ENCODE results near the gene MICAL3.
"Not testable (repeated sequence)": the region's sequence is repeated elsewhere in the genome, so short reads cannot be mapped to it uniquely, and the experiment has no call there.

The MICAL3 gene

DNA sequence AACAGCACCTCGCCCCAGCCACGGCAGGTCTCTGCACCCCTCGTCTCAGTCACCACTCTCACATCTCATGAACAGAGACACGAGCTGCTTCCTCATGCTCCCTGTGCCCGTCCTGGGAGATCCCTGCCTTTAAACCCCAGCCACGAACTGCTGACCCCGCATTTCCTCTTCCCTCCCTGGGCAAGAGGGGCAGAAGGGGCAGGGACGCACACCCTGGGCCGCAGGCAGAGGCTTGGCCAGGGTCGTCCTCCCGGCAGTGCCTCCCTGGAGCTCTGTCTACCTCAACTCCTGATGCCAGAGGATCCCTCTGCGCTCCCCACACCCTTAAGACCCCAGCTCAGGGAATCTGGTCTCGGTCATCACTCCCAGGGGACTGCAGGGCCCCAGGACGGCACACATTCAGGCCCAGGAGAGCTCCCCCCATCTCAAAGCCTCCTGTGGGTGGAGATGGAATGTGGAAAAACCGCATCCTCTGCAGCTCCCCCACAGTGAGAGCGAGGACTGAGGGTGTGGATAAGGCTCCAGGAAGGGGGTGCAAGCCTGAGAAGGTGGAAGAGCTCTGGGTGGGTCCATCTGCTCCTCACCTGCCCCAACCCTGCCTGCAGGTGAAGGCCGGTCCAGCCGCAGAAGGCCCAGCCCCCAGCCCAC, 251.3 kb downstream of the MICAL3 start:
- no peak for FAIRE-seq

DNA sequence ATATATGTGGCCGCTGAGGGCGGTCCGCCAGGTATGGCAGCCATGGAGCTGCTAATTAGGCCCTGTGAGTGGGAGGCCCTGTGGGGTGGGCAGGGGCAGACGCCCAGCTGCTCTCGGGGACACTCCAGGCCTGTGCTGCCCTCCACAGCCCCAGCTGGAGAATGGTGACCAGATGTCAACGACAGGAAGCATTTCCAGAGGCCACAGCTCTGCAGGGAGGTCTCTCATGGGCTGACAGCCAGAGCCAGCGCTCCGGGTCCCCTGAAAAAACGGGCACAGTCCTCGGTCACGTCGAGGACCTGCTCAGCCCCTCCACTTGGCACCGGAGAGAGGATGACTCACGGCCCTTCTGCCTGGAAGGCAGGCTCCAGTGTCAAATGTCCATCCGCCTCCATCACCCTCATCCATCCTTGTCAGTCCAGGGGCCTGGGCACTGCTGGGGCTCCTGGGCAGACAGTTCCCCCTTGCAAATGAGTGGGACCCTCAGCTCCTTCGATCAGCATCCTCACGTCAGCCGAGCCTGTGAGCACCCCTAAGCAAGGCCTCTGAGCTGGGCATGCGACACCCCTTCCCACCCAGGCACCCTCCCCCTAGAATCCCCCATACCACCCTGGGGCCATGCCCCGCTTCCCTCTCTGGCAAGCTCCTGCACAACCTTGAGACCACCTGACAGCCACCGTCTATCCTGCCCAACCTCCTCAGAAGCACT, 252.0 kb downstream of the MICAL3 start:
- FAIRE-seq, result no peak

DNA sequence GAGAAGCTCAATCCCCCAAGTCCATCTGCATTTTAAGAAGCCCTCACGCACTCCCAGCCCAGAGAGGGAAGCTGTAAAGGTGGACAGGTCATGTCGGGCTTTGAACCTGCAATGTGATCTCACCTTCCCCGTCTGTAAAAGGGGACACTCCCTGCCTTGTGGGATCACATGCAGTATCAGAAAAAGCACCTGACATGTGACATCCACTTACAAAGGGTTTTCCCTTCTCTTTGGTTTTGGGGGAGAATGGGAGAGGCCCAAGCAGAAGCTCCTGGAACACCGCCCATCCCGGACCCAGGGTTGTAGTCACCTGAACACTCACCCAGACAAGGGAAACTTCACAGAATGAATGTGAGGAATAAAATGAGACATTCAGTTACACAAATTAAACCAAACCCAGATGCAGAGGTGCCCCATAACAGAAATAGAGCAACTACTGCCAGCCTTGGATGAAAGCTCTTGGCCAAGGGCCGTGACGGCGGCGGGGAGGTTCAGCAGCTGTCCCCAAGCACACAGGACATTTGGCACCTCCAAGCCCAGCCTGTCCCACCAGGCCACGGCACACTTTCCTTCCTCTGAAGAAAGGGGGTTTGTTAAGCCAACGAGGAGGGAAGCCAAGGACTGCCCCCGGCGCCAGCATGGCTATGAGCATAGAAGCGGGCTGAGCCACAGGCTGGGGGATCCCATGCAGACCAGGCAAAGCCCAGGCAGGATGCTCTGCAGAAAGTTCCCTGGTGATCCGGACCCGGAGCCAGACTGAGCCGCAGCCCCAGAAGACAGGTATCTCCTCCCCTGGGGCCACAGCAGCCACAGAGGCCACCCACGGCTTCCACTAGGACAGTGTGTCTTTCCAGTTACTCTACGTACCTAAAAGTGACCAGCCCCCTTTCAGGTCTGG, 253.9 kb downstream of the MICAL3 start:
- FAIRE-seq, result no peak

DNA sequence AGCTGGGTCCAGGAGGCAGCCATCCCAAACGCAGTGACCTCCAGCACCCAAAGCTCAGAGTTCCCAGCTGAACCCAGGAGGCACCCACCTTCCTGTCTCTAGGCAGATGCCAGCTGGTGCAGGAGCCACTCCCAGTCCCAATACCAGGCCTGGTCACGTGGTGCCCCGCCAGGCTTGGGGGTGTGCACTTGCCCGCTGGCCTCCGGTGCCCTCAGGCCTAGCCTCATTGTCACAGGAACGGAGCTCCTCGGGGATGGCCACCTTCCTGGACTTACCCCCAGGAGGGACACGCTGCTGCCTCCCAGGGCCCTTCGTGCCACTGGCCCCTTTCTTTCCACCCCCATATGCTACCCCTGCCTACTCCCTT, 254.7 kb downstream of the MICAL3 start:
- no peak for FAIRE-seq

DNA sequence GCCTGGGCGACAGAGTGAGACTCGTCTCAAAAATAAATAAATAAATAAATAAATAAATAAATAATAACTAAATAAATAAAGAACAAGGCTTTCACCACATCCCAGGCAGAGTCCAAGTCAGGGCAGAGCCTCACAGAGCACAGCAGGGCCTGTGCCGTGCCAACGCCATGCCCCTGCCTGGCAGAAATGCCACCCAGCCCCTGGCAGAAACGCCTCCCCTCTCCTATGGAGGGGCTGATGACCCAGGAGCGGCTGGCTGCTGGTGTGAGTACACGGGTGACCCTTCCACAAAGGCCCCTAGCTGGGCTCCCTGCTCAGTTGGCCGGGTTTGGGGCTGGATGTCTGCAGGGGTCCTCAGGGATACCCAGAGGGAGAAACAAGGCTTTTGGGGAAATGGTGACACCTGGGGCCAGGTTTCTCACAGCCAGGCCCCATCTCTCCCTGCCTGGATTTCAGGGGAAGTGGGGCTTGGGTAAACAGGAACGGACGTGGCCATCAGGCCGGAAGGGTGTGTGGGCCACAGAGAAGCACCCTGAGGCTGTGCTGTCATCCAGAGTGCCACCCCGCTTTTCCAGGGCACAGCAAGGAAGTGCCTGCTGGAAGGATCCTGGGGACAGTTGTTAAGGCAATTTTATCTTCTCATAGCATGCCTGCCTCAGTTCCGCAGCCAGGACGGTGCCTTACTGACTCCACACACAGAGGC, 255.2 kb downstream of the MICAL3 start:
- no peak for FAIRE-seq

DNA sequence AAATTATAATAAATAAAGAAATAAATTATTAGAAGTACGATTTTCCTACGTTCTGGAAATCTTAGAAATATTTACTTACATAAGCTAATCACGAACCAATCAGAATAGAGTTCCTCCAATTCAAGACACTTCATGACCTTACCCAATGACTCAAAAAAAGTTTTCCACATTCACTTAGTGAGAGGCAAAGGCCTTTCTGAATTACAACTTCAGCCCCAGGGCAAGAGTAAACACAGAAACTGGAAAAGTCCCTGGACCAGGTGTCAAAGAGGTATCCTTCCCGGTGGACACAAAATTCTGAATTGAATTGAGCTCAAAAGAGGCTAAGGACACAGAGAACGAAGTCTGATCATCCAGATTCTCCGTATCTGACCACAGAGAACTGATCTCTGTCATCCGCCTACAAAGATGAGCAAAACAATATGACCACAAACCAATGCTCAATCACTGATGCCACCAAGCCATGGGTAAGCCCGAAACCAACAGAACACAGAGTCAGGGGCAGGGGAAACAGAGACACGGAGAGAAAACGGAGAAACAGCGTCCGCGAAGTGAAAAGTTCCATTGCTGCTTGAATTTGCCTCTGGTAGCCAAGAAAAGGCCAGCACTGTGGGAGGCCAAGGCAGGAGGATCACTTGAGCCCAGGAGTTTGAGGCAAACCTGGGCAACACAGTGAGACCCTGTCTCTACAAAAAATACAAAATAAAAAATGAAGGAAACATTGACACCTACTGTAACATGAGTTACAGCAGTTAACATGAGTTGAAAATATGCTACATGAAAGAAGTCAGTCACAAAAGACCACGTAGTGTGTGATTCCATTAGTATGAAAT, 256.9 kb downstream of the MICAL3 start:
- no peak for FAIRE-seq

DNA sequence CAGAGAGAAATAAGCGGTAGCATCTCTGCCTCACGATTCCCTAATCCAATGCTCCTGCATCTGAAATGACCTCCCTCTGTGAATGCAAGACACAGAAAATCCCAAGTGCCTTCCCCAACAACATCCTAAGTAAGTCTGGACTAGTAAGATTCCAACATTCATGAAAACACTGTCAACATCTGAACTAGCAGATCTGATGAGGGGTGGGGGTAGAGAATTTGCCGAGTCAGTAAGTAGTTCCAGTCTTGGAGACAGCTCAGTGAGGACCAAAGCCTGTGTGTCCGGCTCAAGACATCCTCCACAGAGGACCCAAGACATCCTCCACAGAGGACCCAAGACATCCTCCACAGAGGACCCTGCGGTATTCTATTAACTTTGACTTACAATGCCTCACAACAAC, 259.5 kb downstream of the MICAL3 start:
- not testable (repeated sequence) for FAIRE-seq

DNA sequence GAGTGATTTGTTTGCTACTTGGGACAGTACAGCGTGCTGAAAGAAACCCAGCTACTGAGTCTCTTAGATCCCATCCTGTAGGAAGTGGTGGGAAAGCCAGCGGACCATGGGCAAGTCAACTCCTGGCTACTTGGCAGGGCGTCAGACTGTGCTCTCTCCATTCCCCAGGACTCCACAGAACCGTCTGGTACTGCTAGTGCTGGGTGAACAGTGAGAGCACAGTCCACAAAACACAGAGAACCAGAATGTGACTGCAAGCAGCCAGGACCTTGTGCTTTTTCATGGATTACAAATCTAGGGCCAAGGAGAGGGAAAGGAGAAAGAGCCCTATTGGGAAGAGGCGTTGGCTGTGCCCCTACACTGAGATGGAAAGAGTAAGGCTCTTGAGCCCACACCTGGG, 260.3 kb downstream of the MICAL3 start:
- FAIRE-seq, result no peak

DNA sequence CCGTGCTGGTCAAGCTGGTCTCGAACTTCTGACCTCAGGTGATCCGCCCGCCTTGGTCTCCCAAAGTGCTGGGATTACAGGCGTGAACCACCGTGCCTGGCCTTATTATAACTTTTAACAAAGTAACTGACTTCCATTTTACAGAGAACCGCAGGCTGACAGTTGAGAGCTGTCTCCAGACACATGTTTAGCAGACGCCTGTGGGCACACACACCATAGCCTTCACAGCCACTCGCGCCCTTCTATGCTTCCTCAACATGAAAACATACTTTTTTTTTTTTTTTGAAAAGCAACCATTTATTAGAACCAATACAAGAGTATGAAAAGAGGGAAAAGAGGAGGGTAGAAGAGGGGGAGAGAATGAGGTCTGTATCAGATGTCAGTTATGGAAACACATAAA, 260.9 kb downstream of the MICAL3 start:
- FAIRE-seq, result not testable (repeated sequence)

DNA sequence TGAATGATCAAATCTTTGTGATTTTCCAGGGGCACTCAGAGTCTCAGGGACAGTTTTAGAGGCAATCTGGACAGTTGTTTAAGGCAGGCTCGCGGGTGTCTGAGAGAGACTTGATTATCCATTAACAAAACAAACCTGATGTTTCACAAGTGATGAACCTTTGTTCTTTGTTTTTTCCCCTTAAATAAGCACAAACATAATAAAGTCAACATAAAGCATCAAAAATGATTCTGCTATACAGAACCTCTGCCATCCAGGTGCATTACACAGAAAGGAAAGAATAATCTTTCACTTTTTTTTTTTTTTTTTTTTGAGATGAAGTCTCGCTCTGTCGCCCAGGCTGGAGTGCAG, 263.2 kb downstream of the MICAL3 start:
- no peak for FAIRE-seq

DNA sequence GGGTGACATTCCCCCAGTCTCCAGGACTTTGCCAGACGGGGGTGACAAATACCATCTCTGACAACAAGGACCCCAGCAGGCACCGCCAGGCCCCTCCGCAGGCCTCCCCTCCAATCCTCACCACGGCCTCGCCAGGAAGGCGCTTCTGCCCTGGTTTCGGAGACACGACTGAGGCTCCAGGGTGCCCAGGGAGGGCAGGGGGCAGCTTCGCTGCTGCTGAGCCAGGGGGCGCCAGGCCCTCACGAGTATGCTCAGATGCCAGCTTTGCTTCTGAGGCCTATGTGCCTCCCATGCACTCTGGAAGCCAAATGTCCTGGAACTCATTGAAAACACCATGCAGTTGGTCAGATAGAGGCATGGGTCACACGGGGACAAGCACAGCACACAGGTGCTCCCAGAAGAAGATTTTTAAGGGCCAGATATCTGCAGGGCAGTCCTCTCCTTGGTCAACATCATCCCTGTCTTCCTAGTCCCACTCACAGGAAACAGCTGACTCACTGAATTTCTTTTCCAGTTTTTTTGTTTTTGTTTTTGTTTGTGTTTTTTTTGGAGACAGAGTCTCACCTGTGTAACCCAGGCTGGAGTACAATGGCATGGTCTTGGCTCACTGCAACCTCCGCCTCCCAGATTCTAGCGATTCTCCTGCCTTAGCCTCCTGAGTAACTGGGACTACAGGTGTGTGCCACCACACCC, 270.0 kb downstream of the MICAL3 start:
- no peak for FAIRE-seq

DNA sequence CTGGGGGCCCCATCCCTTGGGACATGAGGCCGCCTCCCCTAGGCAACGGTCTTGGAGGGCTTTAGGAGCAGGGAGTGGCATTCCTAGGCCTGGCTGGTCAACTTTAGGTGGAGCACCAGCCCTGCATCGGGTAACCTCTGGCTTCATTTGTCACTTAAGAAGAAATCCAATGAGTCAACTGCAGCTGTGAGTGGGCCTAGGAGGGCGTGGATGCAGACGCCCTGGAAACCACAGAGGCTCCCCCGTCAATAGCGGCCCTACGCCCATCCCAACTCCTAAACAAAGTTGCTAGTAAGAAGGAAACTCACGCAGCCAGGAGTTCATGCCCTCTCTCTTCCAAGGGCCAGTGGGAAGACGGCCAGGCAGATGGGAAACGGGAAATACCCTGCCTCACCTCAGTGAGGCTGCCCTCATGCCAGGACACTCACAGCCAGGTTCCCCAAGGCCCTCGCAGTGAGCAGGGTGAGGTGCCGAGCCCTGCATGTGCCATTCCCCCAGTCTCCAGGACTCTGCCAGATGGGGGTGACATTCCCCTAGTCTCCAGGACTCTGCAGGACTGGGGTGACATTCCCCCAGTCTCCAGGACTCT, 270.9 kb downstream of the MICAL3 start:
- FAIRE-seq, result no peak

DNA sequence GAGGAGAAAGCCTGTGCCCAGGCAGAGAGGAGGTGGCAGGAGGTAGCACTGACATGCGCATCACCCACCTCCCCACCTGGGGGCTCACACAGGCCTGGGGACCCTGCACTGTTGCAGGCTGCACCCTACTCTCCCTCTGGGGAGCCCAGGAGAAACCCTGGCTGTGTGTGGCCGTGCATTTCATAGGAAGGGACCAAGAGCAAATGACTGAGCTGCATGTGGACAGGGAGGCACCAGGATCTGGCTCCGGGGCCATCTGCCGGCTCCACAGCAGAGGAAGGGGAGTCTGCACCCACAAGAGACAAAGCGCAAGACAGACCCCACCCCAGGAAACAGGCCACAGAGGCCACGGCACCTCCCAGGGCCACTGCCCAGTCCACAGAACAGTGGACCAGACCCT, 272.8 kb downstream of the MICAL3 start:
- FAIRE-seq, result no peak

DNA sequence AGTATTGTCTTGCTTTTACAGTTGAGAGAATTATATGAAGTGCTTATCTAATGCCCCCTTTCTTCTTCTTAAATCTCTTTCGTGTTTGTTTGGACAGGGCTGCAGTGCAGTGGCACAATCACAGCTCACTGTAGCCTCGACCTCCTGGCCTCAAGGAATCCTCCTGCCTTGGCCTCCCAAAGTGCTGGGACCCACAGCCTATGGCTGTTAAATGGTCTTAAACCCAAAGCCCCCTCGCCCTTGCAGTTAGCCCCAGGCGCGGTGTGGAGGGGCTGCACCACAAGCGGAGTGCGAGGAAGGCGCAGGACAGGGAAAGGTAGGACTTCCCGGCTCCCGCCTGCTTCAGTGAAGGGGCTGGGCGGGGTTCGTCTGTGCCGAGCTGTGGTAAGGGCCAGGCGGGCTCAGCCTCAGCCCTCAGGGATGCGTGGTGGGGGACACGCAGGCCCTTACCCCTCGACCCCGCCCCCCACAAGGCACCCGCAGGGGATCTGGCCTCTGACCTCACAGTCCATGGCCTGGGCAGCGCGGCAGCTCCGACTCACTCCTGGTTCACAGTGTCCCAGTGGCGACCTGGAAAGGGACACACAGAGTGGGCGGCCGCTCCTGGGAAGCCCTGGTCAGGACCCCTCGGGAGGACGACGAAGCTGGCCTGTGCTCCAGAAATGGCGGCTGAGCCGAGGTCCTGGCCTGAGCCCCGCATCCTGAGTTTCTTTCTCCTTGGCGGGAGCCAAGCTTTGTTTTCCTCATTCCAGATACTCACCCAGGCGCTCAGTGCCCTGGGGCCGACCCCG, 274.6 kb downstream of the MICAL3 start:
- FAIRE-seq, result no peak

DNA sequence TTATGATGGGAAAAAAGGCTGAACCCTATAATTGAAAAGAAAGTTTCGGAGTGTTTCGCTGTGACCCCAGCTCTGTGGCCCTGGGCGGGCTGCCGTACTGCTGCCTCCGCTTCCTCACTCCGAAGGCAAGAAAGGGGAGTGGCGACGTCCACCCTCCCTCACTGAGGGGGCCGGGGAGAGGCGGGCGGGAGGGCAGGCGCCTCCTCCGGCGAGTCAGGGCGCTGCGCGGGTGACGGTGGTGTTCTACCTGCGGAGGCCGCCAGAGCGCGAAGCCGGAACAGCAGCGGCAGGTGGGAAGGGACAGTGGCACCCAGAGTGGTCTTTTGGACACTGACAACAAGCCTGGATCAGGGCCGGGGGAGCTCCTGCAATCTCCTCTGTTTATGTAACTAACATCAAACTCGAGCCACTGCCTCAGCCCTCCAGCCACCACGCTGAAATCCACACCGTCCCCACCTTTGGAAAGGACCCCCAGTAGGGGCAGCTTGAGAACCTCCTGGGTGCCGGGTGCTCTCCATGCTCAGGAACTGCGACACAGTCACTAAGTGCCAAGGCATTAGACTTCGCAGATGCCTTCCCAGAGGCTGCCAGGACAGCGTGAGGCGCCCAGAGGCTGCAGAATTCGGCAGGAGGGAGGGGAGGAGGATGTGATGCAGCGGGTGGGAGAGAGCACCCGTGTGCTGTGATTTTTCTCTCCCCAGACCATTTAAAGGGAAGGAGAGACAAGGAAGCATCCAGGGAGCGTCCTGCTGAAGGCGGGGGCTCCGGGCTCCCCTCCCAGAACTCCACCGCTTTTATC, 275.6 kb downstream of the MICAL3 start:
- FAIRE-seq, result no peak

DNA sequence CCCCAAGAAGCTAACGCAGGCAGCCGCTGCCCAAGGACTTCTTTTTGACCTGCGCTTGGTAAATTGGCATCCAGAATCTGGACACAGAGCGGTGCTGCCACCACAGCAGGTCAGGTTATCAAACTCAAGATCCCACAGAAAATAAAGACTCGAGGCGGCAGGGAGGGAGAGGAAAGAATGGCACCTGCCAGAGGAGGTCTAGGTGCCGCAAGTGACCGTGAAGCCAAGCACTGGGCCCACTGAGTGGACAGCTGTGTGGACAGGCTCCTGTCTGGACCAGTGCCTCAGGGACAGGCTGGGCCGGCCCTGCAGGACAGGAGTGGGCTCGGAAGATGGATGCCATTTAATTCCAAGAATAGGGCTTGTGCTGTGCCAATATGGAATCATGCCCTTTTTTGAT, 277.4 kb downstream of the MICAL3 start:
- FAIRE-seq, result no peak

DNA sequence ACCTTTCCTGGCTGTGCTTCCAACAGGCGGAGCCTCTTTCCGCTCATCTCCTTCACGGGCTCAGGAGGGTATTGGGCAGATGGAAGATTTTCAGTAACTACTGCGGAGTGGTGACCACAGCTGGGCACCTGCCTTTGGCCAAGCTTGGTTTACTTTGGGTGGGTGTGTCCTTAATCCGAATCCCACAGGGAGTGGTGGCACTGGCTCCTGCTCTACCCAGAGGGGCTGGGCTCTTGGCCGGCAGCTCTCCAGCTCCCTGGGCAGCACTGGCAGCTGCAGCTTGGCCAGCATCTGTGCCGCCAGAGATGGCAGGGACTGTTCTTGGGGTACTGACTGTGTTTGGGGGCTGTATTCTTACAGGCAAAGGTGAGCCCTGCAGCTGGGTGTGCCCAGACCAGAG, 279.9 kb downstream of the MICAL3 start:
- FAIRE-seq, result no peak

DNA sequence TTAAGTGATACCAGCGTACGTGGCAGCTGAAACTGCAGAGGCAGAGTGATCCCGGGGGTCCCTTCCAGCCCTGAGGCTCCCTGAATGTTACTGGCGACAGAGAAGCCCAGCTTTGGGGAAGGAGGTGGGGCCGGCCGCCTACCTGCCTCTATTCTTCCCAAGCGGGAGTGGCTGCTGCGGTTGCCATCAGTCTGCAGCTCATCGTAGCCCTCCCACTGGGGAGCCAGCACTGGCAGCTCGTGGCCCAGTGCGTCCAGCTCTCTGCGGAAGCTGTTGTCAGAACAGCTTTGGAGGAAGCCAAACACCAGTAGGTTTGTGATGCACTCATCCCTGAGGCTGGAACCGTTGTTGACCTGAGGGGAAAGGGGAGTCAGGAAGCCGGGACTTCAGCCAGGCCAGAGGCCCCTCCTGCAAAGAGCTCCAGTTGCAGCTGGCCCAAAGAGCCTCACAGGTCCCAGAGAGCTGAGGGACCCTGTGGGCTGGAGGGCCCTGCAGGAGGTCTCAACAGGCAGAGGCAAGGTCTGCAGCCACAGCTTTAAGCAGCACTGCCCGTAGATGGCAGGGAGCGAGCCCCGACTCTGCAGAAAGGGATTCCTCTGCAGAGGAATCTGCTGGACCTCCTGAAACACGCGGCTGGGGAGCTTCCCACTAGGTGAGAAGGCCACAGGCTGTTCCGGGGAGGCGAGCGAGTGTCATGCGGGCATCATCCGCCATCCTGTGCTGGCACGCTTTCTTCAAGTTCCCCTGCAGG, 280.5 kb downstream of the MICAL3 start:
- FAIRE-seq, result no peak

DNA sequence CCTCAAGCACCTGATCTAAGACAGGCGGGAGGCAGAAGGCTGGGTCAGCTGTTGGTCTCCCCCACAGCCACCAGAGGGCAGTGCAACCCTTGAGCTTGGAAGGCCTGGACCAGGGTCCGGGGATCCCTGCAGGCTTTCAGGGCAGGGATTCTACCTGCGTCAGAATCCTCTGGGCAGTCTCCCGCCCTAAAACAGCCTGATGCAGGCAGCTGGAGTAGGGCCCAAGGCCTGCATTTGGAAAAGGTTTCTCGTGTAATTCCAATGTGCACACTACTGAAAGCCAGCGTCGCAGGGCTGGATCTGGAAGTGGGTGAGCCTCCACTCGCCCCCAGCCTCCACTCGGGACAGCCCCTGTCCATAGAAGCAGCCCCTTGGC, 281.8 kb downstream of the MICAL3 start:
- no peak for FAIRE-seq
